Lower lobe of right lung (tissue), 2 donors: ENCODE results near the gene SNX27. TPM values are rescaled to one million over a fixed set of nuclear protein-coding genes. Genes with fewer than 3 reads are reported as not detected.
A peak's percentile ranks its signal among the peaks of the same experiment; 100 is the strongest.

Source experiments
- ATAC-seq, 2 donors: fragments of 200-7000 bp; cut with Tn5 transposase; one replicate each; pipeline ENCODE4 v1.9.1; 2020 to 2022; ENCODE audit warnings: mild to moderate bottlenecking in 2 of 2, moderate library complexity in 2 of 2
- DNase-seq: peaks from one replicate; pipeline ENCODE4 v3.0.0-alpha.2; 2020
- H3K27ac ChIP-seq: fragments of 200-600 bp; one replicate; pipeline ENCODE4 v1.8.0; 2022
- H3K27me3 ChIP-seq: fragments of 200-600 bp; one replicate; pipeline ENCODE4 v1.8.0; 2022; ENCODE audit warnings: low read depth
- H3K36me3 ChIP-seq: fragments of 200-600 bp; one replicate; pipeline ENCODE4 v1.8.0; 2022; ENCODE audit warnings: mild to moderate bottlenecking
- H3K4me1 ChIP-seq: fragments of 200-600 bp; one replicate; pipeline ENCODE4 v1.8.0; 2022
- H3K4me3 ChIP-seq: fragments of 200-600 bp; one replicate; pipeline ENCODE4 v1.8.0; 2022; ENCODE audit warnings: mild to moderate bottlenecking
- H3K9me3 ChIP-seq: fragments of 200-600 bp; one replicate; pipeline ENCODE4 v1.8.0; 2022
- CTCF ChIP-seq: fragments of 200-600 bp; IDR thresholded peaks from one replicate; pipeline ENCODE4 v1.8.0; 2022; ENCODE audit warnings: antibody characterized with exemption, mild to moderate bottlenecking
- intact Hi-C: fragments of 100-400 bp; cut with DNase I; formaldehyde crosslinking; loops from one replicate; pipeline ENCODE4 v1.11.0; 2022
- total RNA-seq: library from RNA; stranded (reverse); fragmentation: NEBNext Ultra II Directional; extraction: Animal tissue kit (Norgen Biotek cat#: 25700); gene quantifications from one replicate; pipeline ENCODE4 v1.2.1, GENCODE V29; 2021
- donor health status: DM: no; HTN: yes; CAD: no; lungs with severe emphysema.

SNX27 gene
- total RNA-seq, 1 donor from 2014 or later, result 66.5 TPM

- Histone ChIP-seq H3K36me3 (peaks cover 43% of the 10 kb centered on the region), H3K27me3 (no peaks in the 10 kb centered on the region), H3K27ac (no peak overlapping the region), H3K4me3 (no peak overlapping the region), H3K9me3 (no peaks in the 10 kb centered on the region), H3K4me1 (no peaks in the 10 kb centered on the region)
- ATAC-seq (no peak), DNase-seq (no peak)
- intact Hi-C loops, result no loop called here
- TF ChIP-seq CTCF, result no peak
These were observed 30.4 kb upstream of the SNX27 start for GRCh38 chr1:151581451-151581850.

DNA sequence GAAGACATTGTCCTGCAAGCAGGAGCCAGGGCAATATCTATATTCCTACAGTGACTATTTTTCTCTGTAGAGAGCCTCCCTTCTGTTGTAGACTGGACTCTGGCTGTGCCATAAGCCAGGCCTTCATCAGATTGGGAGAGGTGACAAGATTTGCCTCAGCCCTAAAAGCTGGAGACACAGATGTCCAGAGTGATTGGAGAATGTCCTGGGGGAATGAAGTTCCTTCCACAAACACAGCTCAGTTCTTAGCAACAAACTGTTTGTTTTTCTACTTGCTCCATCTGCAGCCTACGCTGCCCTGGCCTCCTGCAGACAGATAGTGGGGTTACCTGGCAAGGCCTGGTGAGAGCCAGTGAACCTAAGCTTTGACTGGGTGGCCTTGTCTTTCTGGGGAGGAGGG is 29.9 kb upstream of the SNX27 start:
- intact Hi-C loops, result no loop called here
- Histone ChIP-seq H3K27me3 (no peaks in the 10 kb centered on the region), H3K9me3 (no peaks in the 10 kb centered on the region), H3K4me1 (no peaks in the 10 kb centered on the region), H3K27ac (no peak overlapping the region), H3K4me3 (no peak overlapping the region), H3K36me3 (peaks cover 43% of the 10 kb centered on the region)
- no peak for ATAC-seq
- no peak for TF ChIP-seq CTCF
- DNase-seq, result no peak

GRCh38 chr1:151583796-151584195 is 28.1 kb upstream of the SNX27 start:
- no peak overlapping the region for H3K27ac ChIP-seq
- no peaks in the 10 kb centered on the region for H3K27me3 ChIP-seq
- DNase-seq (no peak), ATAC-seq (no peak)
- intact Hi-C loops, result no loop called here
- no peaks in the 10 kb centered on the region for H3K4me1 ChIP-seq
- H3K36me3 ChIP-seq, result peaks cover 38% of the 10 kb centered on the region
- no peak overlapping the region for H3K4me3 ChIP-seq
- no peak for TF ChIP-seq CTCF
- H3K9me3 ChIP-seq, result no peaks in the 10 kb centered on the region

- TF ChIP-seq CTCF, result no peak
- DNase-seq (no peak), ATAC-seq (no peak)
- Histone ChIP-seq H3K9me3 (no peaks in the 10 kb centered on the region), H3K27me3 (no peaks in the 10 kb centered on the region), H3K4me1 (no peaks in the 10 kb centered on the region), H3K4me3 (no peak overlapping the region), H3K27ac (no peak overlapping the region), H3K36me3 (peaks cover 34% of the 10 kb centered on the region)
- intact Hi-C loops, result no loop called here
These were observed 27.6 kb upstream of the SNX27 start for GRCh38 chr1:151584278-151584677.

GRCh38 chr1:151584780-151585179 is 27.1 kb upstream of the SNX27 start:
- intact Hi-C loops, result no loop called here
- H3K27ac ChIP-seq, result peak overlapping the region; percentile 24
- no peak for DNase-seq
- no peak for TF ChIP-seq CTCF
- H3K4me1 ChIP-seq, result no peaks in the 10 kb centered on the region
- peaks cover 29% of the 10 kb centered on the region for H3K36me3 ChIP-seq
- no peak overlapping the region for H3K4me3 ChIP-seq
- no peak for ATAC-seq
- no peaks in the 10 kb centered on the region for H3K27me3 ChIP-seq
- no peaks in the 10 kb centered on the region for H3K9me3 ChIP-seq

GRCh38 chr1:151585622-151586021 is 26.2 kb upstream of the SNX27 start:
- DNase-seq (no peak), ATAC-seq (peak; percentile 89 to 93)
- H3K36me3 ChIP-seq, result peaks cover 20% of the 10 kb centered on the region
- peak overlapping the region; percentile 24 for H3K27ac ChIP-seq
- no peak overlapping the region for H3K4me3 ChIP-seq
- no peaks in the 10 kb centered on the region for H3K27me3 ChIP-seq
- intact Hi-C loops, result no loop called here
- no peaks in the 10 kb centered on the region for H3K9me3 ChIP-seq
- no peaks in the 10 kb centered on the region for H3K4me1 ChIP-seq
- no peak for TF ChIP-seq CTCF
